GM18499 (cell line): ENCODE measurements around the gene IL6ST.
A peak's percentile ranks its signal among the peaks of the same experiment; 100 is the strongest.
"Not testable (repeated sequence)": the region's sequence is repeated elsewhere in the genome, so short reads cannot be mapped to it uniquely, and the experiment has no call there.

Experiments
- ATAC-seq: cut with Tn5 transposase; IDR thresholded peaks from one replicate; pipeline ENCODE4 v1.9.1; 2021; ENCODE audit warnings: moderate number of reproducible peaks; ENCODE audit not compliant: insufficient read depth, unreplicated experiment

IL6ST gene

GRCh38 chr5:55994495-55994997 is at the start of gene IL6ST:
IL6ST (minus strand) TSS chr5:55994963; CDS start chr5:55976278, 18,685 bp downstream.
- no peak for ATAC-seq

GRCh38 chr5:56039985-56040384 is 45.2 kb upstream of the IL6ST start:
- ATAC-seq = no peak

GRCh38 chr5:56038206-56038605 is 43.4 kb upstream of the IL6ST start:
- ATAC-seq = not testable (repeated sequence)

GRCh38 chr5:56037531-56038010 is 42.8 kb upstream of the IL6ST start:
- ATAC-seq = no peak

GRCh38 chr5:56035394-56035793 is 40.6 kb upstream of the IL6ST start:
- ATAC-seq = not testable (repeated sequence)

GRCh38 chr5:56029871-56030630 is 35.3 kb upstream of the IL6ST start:
- ATAC-seq = not testable (repeated sequence)

- ATAC-seq = no peak
These were observed 34.7 kb upstream of the IL6ST start for GRCh38 chr5:56029457-56029856.

- ATAC-seq = no peak
These were observed 33.9 kb upstream of the IL6ST start for GRCh38 chr5:56028708-56029107.

GRCh38 chr5:56026863-56027300 is 32.1 kb upstream of the IL6ST start:
- peak; percentile 80 for ATAC-seq

- no peak for ATAC-seq
These were observed 30.6 kb upstream of the IL6ST start for GRCh38 chr5:56025151-56025885.

GRCh38 chr5:56024810-56025150 is 30.0 kb upstream of the IL6ST start:
- no peak for ATAC-seq

GRCh38 chr5:56023296-56023695 is 28.5 kb upstream of the IL6ST start:
- ATAC-seq = no peak

GRCh38 chr5:56019306-56020272 is 24.8 kb upstream of the IL6ST start:
- no peak for ATAC-seq

- no peak for ATAC-seq
These were observed 24.1 kb upstream of the IL6ST start for GRCh38 chr5:56018832-56019231.

- ATAC-seq = not testable (repeated sequence)
These were observed 19.9 kb upstream of the IL6ST start for GRCh38 chr5:56014701-56015100.

- ATAC-seq = not testable (repeated sequence)
These were observed 19.2 kb upstream of the IL6ST start for GRCh38 chr5:56013939-56014338.

GRCh38 chr5:56012281-56012963 is 17.7 kb upstream of the IL6ST start:
- no peak for ATAC-seq

- ATAC-seq = no peak
These were observed 17.1 kb upstream of the IL6ST start for GRCh38 chr5:56011835-56012234.

GRCh38 chr5:56010431-56010830 is 15.7 kb upstream of the IL6ST start:
- ATAC-seq = no peak

GRCh38 chr5:56006600-56006999 is 11.8 kb upstream of the IL6ST start:
- no peak for ATAC-seq
